Measurements from ENCODE around the gene RBM24.

GRCh38 chr6:17313971-17314370 lies 32.8 kb downstream of the RBM24 start:
- no peak for TF ChIP-seq CTCF (IDR thresholded peaks at IDR 0.05)
- TF ChIP-seq POLR2A (IDR thresholded peaks at IDR 0.05): no peak

Data from lower leg skin (tissue), 3 donors.